NOMO-1 treated with DMSO at 0.1 percent for 48 hours (cell line): ENCODE results near the gene SARNP.
"Not testable (repeated sequence)": the region's sequence is repeated elsewhere in the genome, so short reads cannot be mapped to it uniquely, and the experiment has no call there.

Source experiments
- DNase-seq: peaks from one replicate; lab custom pipeline; 2025; ENCODE audit not compliant: unreplicated experiment; lab: John Stamatoyannopoulos, UW

The SARNP gene

DNA sequence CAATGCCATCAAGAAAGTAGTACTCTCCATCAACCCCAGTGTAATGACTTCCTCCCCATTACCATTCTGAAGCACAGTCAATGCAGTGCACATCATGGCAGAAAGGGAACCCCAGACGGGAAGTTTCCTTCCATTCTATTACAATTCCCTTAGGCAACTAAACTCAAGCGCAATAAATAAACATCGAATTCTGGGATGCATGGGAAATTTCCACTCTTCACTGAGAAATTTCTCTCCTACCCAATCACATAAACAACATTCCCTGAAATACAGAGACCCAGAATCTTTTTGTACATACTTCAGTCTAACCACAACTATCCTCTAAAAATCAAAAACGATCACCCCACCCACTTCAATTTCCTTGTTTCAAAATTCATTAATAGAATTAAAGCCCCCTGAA is 20.0 kb downstream of the SARNP start:
- no peak for DNase-seq

DNA sequence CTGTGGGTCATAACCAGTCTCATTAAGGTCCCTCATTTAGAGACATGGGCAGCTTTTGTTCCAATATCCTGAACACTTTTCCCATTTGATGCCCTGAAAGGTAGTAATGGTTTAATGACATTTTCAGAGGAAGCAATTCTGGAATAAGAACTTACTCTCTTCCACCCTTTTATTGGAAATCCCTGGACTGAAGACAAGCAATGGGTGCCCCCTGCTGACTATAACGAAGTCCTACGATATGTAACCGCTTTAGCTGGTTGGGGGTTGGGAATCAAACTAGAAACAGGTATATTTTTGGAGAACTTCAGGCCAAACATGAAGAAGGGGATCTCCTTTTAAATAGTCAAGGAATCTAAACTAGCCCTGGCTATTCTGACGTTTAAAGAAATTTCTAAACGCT is 20.5 kb downstream of the SARNP start:
- no peak for DNase-seq

- no peak for DNase-seq
Observed at GRCh38 chr12:55795950-55796349, 21.6 kb downstream of the SARNP start.

DNA sequence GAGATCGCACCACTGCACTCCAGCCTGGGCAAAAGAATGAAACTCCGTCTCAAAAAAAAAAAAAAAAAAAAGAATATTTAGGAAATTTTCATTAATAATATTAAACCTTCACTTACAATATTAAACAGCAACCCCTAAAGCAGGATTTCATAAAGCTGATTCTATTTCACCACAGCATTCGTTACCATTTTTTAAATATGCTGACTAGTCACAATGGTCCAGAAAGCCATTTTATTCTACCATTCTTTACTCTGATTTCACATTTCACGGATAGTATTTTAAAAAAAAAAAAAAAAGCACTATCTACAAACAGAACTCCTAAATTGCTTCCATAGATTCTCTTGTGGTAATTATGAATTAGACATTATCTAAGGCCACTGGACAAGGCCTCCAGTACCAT is 27.6 kb downstream of the SARNP start:
- no peak for DNase-seq

GRCh38 chr12:55789171-55789570 is 28.4 kb downstream of the SARNP start:
- no peak for DNase-seq

DNA sequence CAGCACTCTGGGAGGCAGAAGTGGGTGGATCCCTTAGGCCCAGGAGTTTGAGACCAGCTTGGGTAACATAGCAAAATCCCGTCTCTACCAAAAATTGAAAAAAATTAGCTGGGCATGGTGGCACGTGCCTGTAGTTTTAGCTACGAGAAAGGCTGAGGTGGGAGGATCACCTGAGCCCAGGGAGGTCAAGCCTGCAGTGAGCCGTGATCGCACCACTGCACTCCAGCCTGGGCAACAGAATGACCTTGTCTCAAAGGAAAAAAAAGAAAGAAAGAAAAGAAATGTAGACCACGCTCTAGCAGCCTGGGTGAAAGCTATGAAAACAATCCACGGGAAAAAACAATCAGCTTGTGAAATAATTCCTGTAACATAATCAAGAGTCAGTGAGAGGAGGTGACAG is 29.0 kb downstream of the SARNP start:
- no peak for DNase-seq

DNA sequence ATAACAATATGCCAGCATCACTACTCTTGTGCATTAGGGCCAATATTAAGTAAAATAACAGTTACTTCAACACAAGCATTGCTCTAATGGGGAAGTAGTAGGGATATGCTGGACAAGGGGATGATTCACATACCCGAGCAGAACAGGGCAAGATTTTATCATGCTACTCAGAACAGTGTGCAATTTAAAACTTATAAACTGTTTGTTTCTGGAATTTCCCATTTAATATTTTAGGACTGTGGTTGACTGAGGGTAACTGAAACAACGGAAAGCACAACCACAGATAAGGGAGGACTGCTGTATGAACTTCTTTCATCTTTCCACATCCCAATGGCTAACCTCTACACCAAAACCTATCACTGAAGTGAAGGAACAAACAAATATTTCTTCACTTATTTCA is 36.8 kb downstream of the SARNP start:
- no peak for DNase-seq

DNA sequence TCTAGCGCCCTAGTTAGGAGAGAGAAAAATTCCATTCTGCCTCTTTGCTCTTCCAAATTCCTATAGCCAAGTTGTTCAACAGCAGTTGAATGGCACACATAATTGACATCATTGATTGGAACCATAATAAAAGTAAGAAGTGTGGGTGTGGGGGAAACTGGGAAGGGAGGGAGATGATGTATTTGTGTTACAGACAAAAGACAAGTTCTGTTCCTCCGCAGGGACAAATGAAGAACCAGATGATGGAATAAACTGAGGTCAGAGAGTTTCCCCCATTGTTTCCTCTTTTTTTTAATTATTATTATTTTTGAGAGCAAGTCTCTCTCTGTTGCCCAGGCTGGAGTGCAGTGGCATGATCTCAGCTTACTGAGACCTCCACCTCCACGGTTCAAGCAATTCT is 39.7 kb downstream of the SARNP start:
- no peak for DNase-seq

DNA sequence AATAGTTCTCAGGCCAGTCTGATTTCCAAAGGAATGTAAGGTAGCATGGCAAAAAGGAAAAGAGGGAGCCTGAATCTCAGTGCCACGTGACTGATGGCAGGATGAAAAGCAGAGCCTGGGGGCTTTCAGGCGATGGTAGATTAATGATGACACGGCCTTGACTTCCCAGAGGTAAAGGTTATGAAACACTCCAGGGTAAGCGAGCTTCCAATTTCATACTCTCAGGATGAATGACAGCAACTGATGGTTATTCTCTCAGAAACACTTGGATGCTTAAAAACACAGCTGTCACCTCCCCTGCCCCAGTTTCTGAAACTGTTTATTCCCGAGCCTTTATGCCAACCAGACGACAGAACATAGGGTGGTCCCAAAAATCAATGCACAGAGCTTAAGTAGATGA is 45.8 kb downstream of the SARNP start:
- DNase-seq, result no peak

DNA sequence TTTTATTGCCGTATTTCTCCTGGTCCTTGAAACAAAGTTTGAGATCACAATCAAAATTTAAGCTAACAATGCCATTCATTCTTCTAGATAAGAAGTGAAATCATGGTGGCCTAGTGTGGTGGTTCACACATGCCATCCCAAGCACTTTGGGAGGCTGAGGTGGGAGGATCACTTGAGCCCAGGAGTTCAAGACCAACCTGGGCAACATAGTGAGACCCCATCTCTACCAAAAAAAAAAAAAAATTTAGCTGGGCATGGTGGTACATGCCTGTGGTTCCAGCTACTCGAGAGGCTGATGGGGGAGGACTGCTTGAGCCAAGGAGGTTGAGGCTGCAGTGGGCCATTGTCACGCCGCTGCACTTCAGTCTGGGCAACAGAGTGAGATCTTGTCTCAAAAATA is 50.4 kb downstream of the SARNP start:
- DNase-seq, result no peak

DNA sequence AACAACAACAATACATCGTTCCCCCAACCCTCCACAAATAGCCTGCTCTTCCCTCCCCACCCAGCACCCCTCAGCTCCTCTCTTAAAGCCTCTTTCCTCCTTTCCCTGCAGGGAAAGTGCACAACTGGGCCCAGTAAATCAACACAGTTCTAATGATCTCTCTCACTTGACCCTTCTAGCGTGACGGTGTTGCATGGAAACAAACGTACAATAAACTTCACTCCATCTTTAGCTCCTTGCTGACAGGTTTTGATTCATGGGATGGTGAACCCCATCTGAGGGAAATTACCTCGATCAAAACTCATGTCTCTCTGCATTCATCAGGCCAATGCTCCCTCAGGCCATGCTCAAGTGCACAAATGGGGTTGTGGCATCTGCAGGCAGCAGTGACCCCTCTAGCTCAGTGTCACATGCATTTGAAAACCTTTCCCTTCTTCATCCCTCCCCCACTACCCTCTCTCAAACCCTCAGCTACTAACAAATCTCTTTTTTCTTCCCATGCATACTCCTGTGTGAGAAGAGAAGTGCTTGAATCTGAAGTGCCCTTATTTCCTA is 51.7 kb downstream of the SARNP start:
- no peak for DNase-seq

DNA sequence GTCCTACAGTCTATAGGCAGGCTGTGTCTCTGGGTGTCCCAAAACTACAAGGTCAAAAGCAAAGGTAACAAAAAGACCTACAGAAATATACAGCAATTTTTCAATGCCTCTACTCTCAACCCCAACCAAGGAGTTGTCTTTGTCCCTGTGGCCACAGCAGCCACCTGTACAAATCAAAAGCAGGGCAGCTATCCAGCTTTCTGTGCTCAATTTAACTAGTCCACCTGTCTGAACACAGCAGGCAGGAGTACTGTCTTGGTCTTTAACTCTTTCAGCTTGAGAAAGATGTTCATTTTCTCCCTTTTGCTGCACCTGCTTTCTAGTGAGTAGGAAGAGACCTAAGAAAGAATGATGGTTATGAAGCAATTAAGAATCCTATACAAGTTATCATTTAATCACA is 54.9 kb downstream of the SARNP start:
- DNase-seq, result no peak

DNA sequence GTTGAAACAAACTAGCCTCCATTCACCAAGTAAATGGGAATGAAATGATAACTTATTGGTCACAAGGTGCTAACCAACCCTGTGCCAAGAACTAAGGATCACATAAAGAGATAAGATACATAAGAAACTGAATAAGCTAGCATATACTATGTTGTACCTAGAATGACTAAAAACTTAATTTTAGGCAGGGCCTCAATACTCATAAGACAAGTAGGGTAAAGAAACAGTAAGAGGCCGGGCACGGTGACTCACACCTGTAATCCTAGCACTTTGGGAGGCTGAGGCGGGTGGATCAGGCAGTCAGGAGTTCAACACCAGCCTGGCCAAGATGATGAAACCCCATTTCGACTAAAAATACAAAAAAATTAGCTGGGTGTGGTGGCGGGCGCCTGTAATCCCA is 56.9 kb downstream of the SARNP start:
- no peak for DNase-seq

DNA sequence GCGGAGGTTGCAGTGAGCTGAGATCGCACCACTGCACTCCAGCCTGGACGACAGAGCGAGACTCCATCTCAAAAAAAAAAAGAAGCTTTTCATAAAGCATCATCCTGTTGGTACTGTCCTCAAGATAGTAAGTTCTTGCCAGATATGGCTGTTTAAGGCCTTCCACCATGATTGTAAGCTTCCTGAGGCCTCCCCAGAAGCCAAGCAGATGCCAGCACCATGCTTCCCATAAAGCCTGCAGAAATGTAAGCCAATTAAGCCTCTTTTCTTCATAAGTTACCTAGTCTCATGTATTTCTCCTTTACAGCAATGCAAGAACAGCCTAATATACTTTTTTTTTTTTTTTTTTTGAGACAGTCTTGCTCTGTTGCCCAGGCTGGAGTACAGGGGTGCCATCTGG is 58.9 kb downstream of the SARNP start:
- not testable (repeated sequence) for DNase-seq

DNA sequence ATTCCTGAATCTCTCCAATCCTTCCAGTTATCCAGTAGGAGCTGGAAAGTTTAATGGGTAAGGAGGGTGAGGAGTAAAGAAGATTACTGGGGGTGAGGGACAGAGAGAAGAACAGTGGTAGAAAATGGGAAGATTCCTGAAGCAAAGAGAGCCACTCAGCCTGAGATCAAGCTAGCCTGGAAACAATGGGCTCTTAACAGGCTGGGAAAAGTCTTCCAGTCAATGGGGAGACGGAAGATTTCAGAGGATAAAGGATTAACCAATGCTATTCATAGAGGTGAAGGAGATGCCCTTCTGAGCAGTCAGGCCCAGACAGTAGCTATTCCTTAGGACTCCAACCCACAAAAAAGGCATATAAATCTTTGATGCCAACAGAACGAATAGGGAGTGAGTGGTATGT is 59.8 kb downstream of the SARNP start:
- no peak for DNase-seq

DNA sequence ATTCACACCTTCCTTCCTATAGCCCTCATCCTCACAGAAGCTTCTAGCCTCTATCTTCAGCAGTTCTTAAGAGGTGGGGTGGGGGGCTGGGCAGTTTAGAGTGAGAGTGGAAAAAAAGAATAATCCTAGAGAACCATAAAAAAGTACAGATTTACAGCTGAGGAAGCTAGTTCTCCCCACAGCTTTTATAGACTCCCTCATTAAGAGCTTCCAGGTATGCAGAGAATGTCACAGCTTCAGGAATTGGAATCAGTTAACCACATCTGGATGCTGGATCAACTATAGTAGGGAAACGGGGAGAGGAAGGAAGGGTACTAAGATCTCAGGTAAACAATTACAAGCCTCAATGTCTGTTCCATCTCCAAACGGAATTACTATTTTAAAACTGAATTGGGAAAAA is 62.3 kb downstream of the SARNP start:
- no peak for DNase-seq

DNA sequence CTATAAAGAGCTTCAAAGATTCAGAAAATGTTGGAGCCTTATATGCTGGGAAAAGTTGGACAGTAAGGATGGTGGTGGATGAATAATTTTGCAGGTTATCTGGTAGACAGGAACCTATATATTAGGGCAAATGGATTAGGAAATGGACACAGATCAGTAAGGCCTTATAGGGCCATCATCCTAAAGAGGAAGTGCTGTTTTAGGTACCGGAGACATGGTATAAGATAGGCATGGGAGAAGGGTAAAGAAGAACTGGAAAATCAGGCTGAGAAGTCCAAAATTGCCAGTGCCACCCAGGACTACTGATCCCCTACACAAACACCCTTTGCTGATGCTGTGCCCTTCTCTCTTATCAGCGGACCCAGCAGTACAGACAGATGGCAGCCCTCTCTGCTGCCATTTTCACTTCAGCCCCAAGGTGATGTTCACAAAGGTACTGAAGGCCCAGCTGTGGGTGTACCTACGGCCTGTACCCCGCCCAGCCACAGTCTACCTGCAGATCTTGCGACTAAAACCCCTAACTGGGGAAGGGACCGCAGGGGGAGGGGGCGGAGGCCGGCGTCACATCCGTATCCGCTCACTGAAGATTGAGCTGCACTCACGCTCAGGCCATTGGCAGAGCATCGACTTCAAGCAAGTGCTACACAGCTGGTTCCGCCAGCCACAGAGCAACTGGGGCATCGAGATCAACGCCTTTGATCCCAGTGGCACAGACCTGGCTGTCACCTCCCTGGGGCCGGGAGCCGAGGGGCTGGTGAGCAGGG is 69.1 kb downstream of the SARNP start:
- DNase-seq, result no peak

DNA sequence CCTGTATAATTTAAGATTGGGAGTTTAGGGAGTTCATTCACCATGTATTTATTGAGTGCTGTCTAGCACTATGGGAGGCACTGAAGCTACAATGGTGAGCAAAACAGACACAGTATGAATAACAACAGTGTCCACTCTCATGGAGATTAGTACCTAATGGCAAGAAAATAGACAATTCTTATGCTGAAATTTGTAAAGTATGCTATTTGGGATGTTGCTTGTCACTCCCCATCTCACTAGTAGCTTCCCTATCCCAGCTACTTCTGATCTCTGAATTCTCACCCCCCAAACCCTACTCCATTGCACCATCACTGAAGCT is 70.7 kb downstream of the SARNP start:
- DNase-seq, result no peak

- DNase-seq, result no peak
Observed at GRCh38 chr12:55746174-55746912, 71.2 kb downstream of the SARNP start.

- no peak for DNase-seq
Observed at GRCh38 chr12:55745361-55746173, 72.0 kb downstream of the SARNP start.

DNA sequence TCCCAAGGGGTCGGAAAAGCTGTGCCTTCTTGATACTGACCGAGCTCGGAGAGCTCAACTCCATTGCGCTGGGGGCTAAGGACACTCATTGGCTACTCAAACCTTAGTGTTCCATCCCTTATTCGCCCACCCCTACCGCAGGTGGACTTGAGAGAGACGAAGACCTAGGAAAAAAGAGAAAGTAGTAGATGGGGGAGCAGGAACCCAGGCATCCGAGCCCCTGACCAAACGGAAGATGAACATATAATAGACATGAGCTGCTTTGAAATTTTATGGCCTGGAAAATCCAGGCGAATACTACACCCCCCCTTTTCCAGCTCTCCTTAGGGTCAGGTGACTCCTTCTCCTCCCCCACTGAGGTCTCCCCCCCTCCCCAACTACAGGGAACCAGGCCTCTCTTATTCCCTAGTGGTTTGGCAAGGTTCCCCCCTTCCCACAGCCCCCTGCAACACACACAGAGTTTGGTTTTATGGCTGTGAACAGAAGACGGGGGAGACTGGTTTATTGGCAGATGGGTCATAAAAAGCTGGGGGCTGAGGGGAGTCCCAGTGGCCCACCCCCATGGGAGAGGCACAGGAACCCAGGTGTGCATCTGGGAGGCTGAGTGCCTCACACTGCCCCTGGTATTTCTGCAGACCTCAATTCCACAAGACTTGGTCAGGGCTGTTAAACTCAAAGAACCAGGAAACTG is 73.0 kb downstream of the SARNP start:
- DNase-seq, result no peak
